Lower leg skin (tissue), 4 donors: Measurements from ENCODE around the gene NOVA1. TPM values are rescaled to one million over a fixed set of nuclear protein-coding genes. Genes with fewer than 3 reads are reported as not detected.

ENCODE experiments used
- DNase-seq, 2 donors: peaks; one replicate each; pipeline ENCODE4 v3.0.0-alpha.2; 2019; ENCODE audit warnings: low spot score in 2 of 2
- H3K4me3 ChIP-seq: fragments of 200-600 bp; sonication (generic); 2 replicates; pipeline ENCODE4 v1.5.1; 2017; ENCODE audit warnings: mild to moderate bottlenecking, low read depth; ENCODE audit not compliant: poor library complexity, severe bottlenecking
- CTCF ChIP-seq, 3 donors: fragments of 450-650 bp; IDR thresholded peaks; one replicate each; pipeline ENCODE4 v1.5.1; 2016; ENCODE audit warnings: antibody characterized with exemption in 3 of 3, mild to moderate bottlenecking in 3 of 3, moderate library complexity in 2 of 3
- POLR2A ChIP-seq, 2 donors: fragments of 450-650 bp; IDR thresholded peaks; one replicate each; pipeline ENCODE4 v1.6.1; 2016 to 2017; ENCODE audit warnings: antibody characterized with exemption in 2 of 2, mild to moderate bottlenecking in 1 of 2, moderate library complexity in 1 of 2
- WGBS, 2 donors: methylation state at CpG; one replicate each; pipeline ENCODE4 v1.1.5; 2018; 5-methylcytosine and 5-hydroxymethylcytosine counted together
- intact Hi-C: fragments of 100-400 bp; cut with DNase I; formaldehyde crosslinking; loops from one replicate; pipeline ENCODE4 v1.15.0; 2023; ENCODE audit warnings: low total_unique reads
- total RNA-seq, 4 donors: library from RNA; depleted of rRNA; stranded (reverse); fragments of >200 nt; gene quantifications; one replicate each; pipeline ENCODE4 v1.1.0, GENCODE V29; 2016

NOVA1 gene
- total RNA-seq, 4 donors from 2014 or later, result 3.0 to 8.9 (median 7.1) TPM

- intact Hi-C loops, result no loop called here
- H3K4me3 ChIP-seq, result no peak overlapping the region
- WGBS, 2 donors, result 30 to 31% methylated on average over 2 of the region's 2 CpGs
- no peak for DNase-seq
- TF ChIP-seq CTCF (IDR thresholded peaks at IDR 0.05) (no peak), POLR2A (IDR thresholded peaks at IDR 0.05) (no peak)
Measured at GRCh38 chr14:26463136-26463535, 134.7 kb downstream of the NOVA1 start.

- 91 to 94% methylated on average over 3 of the region's 3 CpGs for WGBS, 2 donors
- intact Hi-C loops, result no loop called here
- TF ChIP-seq POLR2A (IDR thresholded peaks at IDR 0.05) (no peak), CTCF (IDR thresholded peaks at IDR 0.05) (no peak)
- no peak for DNase-seq
- H3K4me3 ChIP-seq, result no peak overlapping the region
Measured at GRCh38 chr14:26454105-26454504, 143.7 kb downstream of the NOVA1 start.

GRCh38 chr14:26448181-26448855 is 149.5 kb downstream of the NOVA1 start:
- no peak overlapping the region for H3K4me3 ChIP-seq
- WGBS, 2 donors, result 86 to 89% methylated on average over 5 of the region's 5 CpGs
- TF ChIP-seq CTCF (IDR thresholded peaks at IDR 0.05) (no peak), POLR2A (IDR thresholded peaks at IDR 0.05) (no peak)
- no peak for DNase-seq
- intact Hi-C loops, result no loop called here

- DNase-seq, result no peak
- TF ChIP-seq CTCF (IDR thresholded peaks at IDR 0.05), result no peak
- no peak for TF ChIP-seq POLR2A (IDR thresholded peaks at IDR 0.05)
- intact Hi-C loops, result loop anchor here (5.0 kb wide), 1 partner anchor 1722 kb away; no protein-coding TSS in a partner anchor
- WGBS, 2 donors, result 73 to 80% methylated on average over 3 of the region's 3 CpGs
- H3K4me3 ChIP-seq, result no peak overlapping the region
Measured at GRCh38 chr14:26444822-26445221, 153.0 kb downstream of the NOVA1 start.

- no peak for TF ChIP-seq CTCF (IDR thresholded peaks at IDR 0.05)
- no peak for TF ChIP-seq POLR2A (IDR thresholded peaks at IDR 0.05)
- WGBS, 2 donors, result 71 to 73% methylated on average over 2 of the region's 2 CpGs
- intact Hi-C loops, result loop anchor here (5.0 kb wide), 1 partner anchor 1724 kb away; no protein-coding TSS in a partner anchor
- DNase-seq, result no peak
- H3K4me3 ChIP-seq, result no peak overlapping the region
Measured at GRCh38 chr14:26443654-26444053, 154.2 kb downstream of the NOVA1 start.

- intact Hi-C loops, result no loop called here
- DNase-seq, result no peak
- no peak overlapping the region for H3K4me3 ChIP-seq
- TF ChIP-seq POLR2A (IDR thresholded peaks at IDR 0.05), result no peak
- TF ChIP-seq CTCF (IDR thresholded peaks at IDR 0.05), result no peak
Measured at GRCh38 chr14:26429205-26429604, 168.6 kb downstream of the NOVA1 start.
